ENCODE results near the gene PLEKHB2.
"Not testable (repeated sequence)": the region's sequence is repeated elsewhere in the genome, so short reads cannot be mapped to it uniquely, and the experiment has no call there.

PLEKHB2 gene

GRCh38 chr2:131143803-131144202 lies 38.7 kb downstream of the PLEKHB2 start:
- no peak for DNase-seq (ENCODE audit: low read depth in 3 of 3)

- DNase-seq (ENCODE audit: low read depth in 3 of 3): no peak
These were observed 39.9 kb downstream of the PLEKHB2 start for GRCh38 chr2:131145040-131145439.

- no peak for DNase-seq (ENCODE audit: low read depth in 3 of 3)
These were observed 41.1 kb downstream of the PLEKHB2 start for GRCh38 chr2:131146231-131146630.

- DNase-seq (ENCODE audit: low read depth in 3 of 3): no peak
These were observed 41.6 kb downstream of the PLEKHB2 start for GRCh38 chr2:131146749-131147148.

GRCh38 chr2:131148426-131148825 lies 43.3 kb downstream of the PLEKHB2 start:
- no peak for DNase-seq (ENCODE audit: low read depth in 3 of 3)

- not testable (repeated sequence) for DNase-seq (ENCODE audit: low read depth in 3 of 3)
These were observed 45.0 kb downstream of the PLEKHB2 start for GRCh38 chr2:131150109-131150508.

GRCh38 chr2:131151398-131151797 lies 46.3 kb downstream of the PLEKHB2 start:
- DNase-seq (ENCODE audit: low read depth in 3 of 3): no peak

- DNase-seq (ENCODE audit: low read depth in 3 of 3): no peak
These were observed 46.9 kb downstream of the PLEKHB2 start for GRCh38 chr2:131152074-131152473.

GRCh38 chr2:131153529-131153928 lies 48.4 kb downstream of the PLEKHB2 start:
- no peak for DNase-seq (ENCODE audit: low read depth in 3 of 3)

- DNase-seq (ENCODE audit: low read depth in 3 of 3): peak; percentile 73 to 91 (median 74)
These were observed 49.0 kb downstream of the PLEKHB2 start for GRCh38 chr2:131154071-131154531.

- no peak for DNase-seq (ENCODE audit: low read depth in 3 of 3)
These were observed 49.5 kb downstream of the PLEKHB2 start for GRCh38 chr2:131154647-131155046.

- no peak for DNase-seq (ENCODE audit: low read depth in 3 of 3)
These were observed 50.2 kb downstream of the PLEKHB2 start for GRCh38 chr2:131155208-131155855.

GRCh38 chr2:131156452-131157149 lies 51.5 kb downstream of the PLEKHB2 start:
- no peak for DNase-seq (ENCODE audit: low read depth in 3 of 3)

- DNase-seq (ENCODE audit: low read depth in 3 of 3): not testable (repeated sequence)
These were observed 60.4 kb downstream of the PLEKHB2 start for GRCh38 chr2:131165562-131165961.

- no peak for DNase-seq (ENCODE audit: low read depth in 3 of 3)
These were observed 63.4 kb downstream of the PLEKHB2 start for GRCh38 chr2:131168538-131168937.

GRCh38 chr2:131178050-131178449 lies 72.9 kb downstream of the PLEKHB2 start:
- DNase-seq (ENCODE audit: low read depth in 3 of 3): not testable (repeated sequence)

GRCh38 chr2:131178721-131179418 lies 73.7 kb downstream of the PLEKHB2 start:
- DNase-seq (ENCODE audit: low read depth in 3 of 3): not testable (repeated sequence)

GRCh38 chr2:131181451-131181850 lies 76.3 kb downstream of the PLEKHB2 start:
- DNase-seq (ENCODE audit: low read depth in 3 of 3): not testable (repeated sequence)

- not testable (repeated sequence) for DNase-seq (ENCODE audit: low read depth in 3 of 3)
These were observed 88.3 kb downstream of the PLEKHB2 start for GRCh38 chr2:131193421-131193820.

- not testable (repeated sequence) for DNase-seq (ENCODE audit: low read depth in 3 of 3)
These were observed 91.0 kb downstream of the PLEKHB2 start for GRCh38 chr2:131196186-131196585.
